SKM-1 treated with dmso at 0.1 percent for 144 hours (cell line): ENCODE data around the gene ZNF511.

ENCODE experiments used
- DNase-seq: peaks from one replicate; lab custom pipeline; 2025; ENCODE audit not compliant: unreplicated experiment; lab: John Stamatoyannopoulos, UW

The ZNF511 gene

DNA sequence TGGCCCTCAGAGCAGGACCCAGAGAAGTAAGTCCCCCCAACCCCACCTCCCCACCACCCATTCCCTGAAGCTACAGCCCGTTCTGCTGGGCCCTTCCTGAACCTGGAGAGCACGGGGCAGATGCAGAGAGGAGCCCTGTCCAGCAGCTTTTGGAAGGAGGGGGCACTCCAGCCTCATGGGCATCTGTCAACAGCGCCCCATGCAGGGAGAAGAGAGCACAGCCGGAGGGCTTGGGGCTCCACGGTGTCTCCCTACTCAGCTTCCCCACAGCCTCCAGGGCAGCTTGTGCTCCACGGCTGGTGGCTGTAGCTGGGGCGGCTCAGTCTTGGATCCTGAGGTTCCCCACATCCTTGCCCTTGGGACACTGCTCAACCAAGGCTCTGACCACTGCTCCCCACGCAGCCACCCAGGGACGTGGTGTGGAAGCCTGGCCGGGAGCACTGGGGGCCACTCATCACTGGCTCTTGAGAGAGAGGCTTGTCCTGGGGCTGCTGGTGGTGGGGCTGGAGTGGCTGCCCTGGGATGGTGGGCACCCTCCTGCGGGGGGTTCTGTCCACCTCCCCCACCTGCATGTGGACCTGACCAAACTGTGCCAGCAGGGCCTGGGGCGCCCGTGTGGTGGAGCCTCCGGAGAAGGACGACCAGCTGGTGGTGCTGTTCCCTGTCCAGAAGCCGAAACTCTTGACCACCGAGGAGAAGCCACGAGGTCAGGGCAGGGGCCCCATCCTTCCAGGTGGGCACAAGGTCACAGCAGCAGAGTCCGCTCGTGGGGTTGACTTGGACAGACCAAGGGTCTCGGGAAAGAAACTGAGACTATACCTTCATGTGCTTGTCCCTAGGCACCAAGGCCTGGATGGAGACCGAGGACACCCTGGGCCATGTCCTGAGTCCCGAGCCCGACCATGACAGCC, 42.9 kb downstream of the ZNF511 start:
- no peak for DNase-seq

DNA sequence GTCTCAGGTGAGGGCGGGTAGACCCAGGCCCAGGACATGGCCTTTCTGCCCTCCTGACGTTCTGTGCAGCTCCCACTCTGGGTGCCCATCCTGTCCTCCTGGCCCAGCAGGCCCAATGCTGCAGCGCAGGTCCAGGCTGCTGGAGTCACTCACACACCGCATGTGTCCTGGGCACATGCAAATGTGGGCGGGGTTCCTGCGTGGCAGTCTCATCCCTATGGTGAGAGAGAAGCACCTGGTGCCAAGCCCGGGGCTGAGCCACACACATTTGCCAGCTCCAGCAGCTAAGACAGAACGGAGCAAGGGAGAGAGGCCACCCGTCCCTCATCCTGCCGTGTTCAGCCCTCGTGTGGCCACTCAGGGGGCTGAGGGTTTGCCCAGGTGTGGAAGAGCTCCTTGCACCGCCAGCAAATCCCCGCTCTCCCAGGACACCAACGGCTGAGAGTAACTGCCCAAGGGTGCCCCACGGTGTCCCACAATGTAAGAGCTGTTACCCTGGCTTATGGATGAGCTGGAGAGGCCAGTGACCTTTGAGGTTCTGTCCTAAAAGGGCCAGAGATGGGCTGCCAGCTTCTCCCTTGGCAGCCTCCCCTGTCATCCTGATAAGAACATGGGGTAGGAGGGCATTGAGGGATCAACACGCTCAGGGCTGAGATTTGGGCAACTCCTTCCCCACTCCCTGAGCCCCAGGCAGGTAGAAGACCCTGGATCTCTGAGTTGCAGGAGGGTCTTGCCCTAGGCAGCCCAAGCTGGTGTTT, 44.7 kb downstream of the ZNF511 start:
- DNase-seq, result no peak

DNA sequence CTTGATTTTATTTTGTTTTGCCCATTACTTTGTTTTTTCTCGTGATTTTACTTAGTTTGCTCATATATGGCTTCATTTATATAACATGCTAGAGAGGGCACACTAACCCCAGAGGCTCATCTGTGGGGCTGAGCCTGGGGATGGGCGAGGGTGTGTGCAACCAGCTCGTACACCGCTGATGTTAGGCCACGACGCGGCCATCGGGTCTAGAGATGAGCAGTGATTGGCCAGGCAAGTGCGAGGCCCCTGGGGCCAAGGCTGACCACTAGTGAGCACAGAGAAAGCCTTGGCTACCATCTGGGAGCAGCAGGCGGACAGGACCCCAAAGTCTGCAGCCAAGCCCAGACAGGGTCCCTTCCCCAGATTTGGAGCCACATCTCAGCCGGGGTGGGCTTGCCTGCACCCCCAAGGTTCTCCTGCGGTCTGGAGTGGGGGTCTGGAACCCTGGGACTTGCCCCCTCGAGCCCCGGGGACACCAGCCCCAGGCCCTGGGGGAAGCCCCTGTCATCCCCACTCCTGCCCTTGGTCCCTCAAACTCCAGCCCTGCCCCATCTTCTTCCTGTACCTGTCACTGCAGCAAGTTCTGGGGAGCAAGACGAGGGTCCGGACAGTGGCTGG, 45.4 kb downstream of the ZNF511 start:
- no peak for DNase-seq

DNA sequence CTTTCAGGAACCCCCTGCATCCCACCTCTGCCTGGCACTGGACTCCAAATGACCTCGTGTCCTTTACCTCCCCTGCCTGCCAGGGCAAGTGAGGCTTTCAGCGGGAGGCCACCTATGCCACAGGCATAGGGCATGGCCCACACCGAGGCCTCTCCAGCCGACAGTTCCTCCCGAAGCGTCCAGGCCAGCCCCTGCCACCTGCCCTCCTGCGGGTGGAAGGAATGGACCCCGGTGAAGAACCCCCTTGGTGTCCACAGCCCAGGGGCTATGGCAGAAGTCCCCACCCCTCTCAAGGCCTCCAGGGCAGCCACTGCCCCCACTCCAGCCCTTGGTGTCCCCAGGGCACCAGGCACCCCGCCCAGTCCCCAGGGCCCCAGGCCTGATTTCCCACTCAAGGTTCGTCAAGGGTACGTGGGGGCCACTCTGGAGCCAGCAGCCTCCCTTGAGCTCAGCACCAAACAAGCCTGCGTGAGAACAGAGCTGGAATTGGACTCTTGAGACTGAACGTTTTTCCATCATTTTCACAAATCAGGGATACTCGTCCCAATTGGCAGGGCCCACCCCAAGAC, 46.0 kb downstream of the ZNF511 start:
- DNase-seq, result no peak

DNA sequence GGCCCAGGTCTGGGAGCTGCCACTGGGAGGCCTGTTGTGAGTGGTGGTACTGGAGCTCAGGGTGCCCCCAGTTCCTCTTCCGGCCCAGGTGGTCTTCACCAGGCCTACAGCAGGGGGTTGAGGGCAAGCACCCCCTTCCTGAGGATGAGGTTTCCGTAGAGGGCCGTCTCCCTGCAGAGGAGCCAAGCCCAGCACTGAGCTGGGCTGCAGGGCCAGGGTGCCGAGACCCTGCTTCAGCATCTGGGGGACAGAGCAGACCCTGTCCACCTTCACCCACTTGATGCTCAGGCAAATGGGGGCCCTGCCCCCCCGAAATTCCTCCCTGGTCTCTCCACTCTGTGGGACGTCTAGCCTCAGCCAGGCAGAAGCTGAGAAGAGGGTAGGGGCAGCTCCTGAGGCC, 46.6 kb downstream of the ZNF511 start:
- no peak for DNase-seq

DNA sequence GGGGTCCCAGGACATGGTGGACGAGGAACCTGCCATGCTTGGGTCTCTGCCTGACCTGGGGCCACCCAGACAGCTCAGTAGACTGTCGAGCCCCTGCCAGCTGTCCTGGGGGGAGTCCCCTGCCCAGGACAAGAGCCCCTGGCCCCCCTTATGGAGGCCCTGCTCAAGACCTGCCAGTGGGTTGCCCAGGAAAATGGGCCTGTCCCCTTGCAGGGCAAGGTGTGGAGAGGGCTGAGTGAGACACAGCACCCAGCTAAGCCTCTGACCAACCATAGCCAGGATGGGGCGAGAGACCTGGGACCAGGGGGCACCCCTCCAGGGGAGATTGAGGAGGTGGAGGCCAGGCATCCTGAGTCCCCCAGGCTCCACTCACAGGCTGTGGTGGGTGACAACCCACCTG, 47.3 kb downstream of the ZNF511 start:
- DNase-seq, result no peak

DNA sequence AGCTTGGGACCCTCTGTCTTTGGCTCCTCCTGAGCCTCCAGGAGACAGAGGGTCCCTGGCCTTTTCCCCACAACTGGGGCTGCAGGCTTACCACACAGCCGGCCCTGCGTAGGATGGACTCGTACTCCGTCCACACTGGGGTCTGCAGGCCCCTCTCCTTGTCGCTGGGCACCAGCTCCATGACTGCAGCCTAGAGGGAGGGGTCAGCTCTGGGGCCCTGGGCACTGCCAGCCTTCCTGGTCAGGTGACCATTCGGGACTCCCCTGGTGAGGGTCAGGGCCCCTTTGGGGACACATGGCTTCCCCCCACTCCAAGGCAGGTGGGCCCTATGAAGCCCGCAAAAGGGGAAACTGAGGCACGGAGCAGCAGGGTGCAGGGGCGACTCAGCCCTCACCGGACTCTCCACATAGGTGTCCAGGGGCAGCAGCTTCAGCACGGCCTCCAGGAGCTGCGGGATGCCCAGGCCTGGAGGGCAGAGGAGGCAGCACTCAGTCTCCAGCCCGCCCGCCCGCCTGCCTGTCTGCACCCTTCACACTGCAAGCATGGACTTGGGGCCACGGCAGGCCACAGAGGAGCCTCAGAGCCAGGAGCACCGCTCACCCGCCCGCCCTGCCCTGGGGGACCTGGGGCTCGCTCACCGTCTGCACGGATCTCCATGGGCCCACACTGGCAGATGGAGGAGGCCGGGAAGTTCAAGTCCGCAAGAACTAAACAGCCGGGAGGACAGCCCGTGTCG, 48.0 kb downstream of the ZNF511 start:
- DNase-seq, result no peak

DNA sequence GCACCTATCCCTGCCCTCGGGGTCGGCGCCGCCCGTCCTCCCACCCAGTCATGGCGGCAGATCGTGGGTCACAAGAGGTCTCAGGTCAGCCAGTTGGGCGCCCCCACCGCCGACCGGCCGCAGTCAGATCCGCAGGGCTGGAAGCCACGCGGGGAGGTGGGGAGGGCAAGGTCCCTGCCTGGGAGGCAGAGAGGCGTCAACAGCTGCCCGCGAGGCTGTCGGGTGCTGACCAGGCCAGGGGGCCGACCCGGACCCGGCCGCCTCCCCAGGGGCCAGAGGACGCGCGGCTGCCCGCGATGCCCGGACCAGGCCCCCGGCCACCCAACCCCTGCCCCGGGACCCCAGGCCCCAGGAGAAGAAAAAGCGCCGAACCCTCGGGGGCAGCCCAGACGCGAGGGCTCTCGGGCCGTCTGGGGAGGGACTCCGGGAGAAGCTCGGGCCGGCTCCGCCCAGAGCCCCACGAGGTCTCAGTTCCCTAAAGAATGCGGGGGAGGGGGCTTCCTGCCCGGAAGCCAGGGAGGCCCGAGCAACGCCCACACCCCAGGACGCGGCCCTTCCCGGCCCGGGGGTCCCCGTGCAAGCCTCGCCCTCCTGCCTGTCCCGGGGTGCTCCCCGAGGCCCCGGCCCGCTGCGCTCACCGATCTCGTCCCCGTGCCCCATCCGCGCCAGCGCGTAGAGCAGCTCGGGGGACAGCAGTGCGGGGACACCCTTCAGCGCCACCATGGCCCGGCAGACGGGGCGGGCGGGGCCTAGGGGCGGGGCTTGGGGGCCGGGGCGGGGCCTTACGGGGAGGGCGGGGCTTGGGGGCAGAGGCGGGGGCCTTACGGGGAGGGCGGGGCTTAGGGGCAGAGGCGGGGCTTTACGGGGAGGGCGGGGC, 48.8 kb downstream of the ZNF511 start, which contains the start of gene FUOM:
FUOM (minus strand) TSS at position 735 of the 877 bp plus-strand sequence; CDS start at position 723, 12 bp downstream.
- peak; percentile 74 for DNase-seq

DNA sequence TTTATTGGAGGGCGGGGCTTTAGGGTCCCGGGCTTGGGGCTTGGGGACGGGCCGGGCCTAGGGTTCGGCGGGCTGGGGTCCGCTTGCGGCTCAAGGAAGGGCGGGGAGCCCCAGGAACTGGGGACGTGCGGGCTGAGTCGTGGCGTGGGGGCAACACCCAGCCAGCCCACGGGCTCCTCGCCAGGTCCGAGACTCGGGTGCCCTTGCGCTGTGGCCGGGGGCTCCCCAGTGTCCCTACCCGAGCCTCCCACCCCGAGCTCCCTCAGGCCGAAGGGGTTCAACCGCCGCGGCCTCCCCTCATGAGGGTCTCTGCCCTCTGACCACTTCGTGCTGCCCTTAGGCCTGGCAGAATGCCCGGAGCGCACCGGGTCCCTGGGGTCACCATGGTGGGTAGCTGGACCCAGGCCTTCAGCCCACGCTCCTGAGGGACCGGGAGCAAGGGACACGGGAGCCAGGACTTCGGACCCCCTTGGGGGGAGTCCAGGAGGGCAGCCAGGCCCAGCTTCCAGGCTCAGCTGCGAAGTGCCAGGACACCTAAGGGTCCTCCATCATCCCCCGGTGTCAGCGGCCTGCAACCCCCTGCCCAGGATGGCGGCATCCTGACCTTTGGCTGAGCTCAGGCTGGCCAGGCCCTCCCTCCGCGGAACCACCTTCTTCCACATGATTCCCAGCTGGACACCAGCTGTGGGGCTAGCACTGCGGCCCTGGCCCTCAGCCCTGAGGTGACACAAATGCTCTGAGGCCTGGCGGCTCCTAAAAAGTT, 49.6 kb downstream of the ZNF511 start:
- DNase-seq, result no peak

DNA sequence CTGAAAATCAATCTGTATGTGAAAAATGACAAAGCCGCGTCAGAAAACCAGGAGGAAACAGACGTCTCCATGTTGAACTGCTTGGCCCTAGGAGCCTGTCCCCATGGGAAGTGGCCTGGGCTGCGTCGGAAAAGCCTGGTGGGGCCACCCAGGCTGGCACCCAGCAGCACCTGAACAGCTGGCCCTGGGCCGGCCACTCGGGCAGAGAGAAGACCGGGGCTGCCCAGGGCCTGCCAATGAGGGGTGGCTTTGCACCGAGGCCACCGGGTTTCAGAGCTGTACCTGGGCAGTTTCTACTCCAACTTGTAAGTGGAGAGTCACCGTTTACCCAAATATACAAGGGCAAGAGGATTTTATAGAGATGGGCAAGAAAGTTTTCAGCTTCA, 50.2 kb downstream of the ZNF511 start:
- no peak for DNase-seq

DNA sequence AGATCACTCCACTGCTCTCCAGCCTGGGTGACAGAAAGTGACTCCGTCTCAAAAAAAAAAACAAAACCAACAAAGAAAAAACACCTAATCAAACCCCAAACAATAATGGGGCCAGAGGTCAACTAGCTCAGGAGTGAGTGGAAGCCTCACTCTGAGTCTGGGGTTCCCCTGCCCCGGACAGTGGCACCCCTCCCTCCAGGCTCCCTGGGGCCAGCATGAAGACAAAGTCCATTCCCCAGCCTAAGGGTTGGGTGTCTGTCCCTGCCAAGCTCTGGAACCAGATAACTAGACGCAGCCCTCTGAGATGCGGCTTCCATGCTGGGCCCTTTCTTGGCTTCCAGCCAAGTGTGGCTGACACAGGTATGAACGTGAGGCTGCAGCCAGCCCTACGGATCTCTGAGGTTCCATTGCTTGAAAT, 50.8 kb downstream of the ZNF511 start:
- no peak for DNase-seq

DNA sequence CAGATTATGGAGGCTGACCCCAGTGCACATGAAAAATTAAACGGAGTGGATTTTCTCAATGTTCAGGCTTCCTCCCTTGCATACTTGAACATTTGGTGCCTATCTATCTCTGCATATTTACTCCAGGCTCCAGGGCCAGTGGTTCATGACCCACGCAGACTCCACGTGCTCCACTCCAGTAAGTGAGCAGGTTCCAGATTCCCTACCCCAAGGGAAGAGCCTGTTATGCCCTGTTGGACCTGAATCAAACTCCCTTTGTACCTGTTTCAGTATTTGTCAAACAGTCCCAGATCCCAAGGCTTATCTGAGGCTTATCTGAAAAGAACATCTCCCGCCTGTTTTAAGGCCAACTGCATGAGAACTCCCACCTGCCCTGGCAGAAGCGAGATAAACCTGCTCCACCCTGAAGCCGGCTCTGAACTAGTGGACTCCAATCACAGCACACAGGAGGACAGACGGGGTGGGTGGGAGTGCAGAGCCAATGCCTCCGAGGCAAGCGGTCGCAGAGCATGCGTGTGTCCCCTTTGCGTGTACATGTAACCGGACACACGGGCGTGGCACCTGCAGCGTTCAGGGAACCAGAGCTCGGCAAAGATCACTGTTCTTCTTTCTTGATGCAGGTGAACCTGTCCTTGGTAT, 51.4 kb downstream of the ZNF511 start:
- DNase-seq, result no peak

DNA sequence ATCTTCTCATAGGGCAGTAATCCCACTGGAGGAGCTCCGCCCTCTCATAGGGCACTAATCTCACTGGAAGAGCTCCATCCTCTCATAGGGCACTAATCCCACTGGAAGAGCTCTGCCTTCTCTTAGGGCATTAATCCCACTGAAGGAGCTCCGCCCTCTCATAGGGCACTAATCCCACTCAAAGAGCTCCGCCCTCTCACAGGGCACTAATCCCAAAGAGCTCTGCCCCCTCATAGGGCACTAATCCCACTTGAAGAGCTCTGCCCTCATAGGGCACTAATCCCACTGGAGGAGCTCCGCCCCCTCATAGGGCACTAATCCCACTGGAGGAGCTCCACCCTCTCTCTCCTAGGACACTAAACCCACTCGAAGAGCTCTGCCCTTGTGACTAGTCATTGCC, 52.5 kb downstream of the ZNF511 start:
- DNase-seq, result no peak

DNA sequence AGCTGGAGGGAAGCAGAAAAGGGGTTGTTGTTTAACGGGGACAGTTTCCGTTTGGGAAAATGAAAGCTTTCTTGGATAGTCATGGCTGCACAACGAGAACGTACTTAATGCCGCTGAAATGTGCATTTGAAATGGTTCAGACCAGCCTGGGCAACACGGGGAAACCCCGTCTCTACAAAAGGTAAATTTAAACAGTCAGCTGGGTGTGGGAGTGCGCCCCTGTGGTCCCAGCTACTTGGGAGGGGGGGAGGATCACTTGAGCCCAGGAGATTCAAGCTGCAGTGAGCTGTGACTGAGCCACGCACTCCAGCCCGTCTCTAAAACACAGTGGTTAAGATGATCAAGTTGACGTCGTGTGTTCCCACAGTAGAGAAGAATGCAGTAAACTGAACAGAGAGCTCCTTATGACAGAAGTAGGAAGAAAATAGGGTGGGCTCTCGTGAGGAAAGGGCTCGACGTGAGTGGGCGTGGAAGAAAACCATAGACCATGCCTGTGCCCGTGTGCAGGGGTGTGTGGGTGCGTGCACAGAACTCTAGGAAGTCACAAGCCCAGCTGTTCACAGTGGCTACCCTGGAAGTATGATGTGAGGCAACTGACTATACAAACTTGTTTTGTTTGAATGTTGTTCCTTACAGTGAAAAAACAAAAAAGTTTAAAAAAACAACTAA, 53.2 kb downstream of the ZNF511 start:
- no peak for DNase-seq
